HG03135 (cell line): ENCODE results near the gene ANAPC4.

Experiments
- ATAC-seq: cut with Tn5 transposase; IDR thresholded peaks from one replicate; pipeline ENCODE4 v1.9.1; 2021; ENCODE audit warnings: mild to moderate bottlenecking, moderate library complexity; ENCODE audit not compliant: unreplicated experiment

The ANAPC4 gene

GRCh38 chr4:25430630-25431029 is 53.6 kb downstream of the ANAPC4 start:
- no peak for ATAC-seq

- no peak for ATAC-seq
Observed at GRCh38 chr4:25433966-25434827, 57.1 kb downstream of the ANAPC4 start.

- ATAC-seq: no peak
Observed at GRCh38 chr4:25437926-25438325, 60.9 kb downstream of the ANAPC4 start.

- peak; percentile 86 for ATAC-seq
Observed at GRCh38 chr4:25439918-25440477, 62.9 kb downstream of the ANAPC4 start.

GRCh38 chr4:25440478-25441030 is 63.5 kb downstream of the ANAPC4 start:
- no peak for ATAC-seq

- ATAC-seq: no peak
Observed at GRCh38 chr4:25441519-25442117, 64.6 kb downstream of the ANAPC4 start.

GRCh38 chr4:25442863-25443307 is 65.8 kb downstream of the ANAPC4 start:
- ATAC-seq: no peak

- no peak for ATAC-seq
Observed at GRCh38 chr4:25443851-25444250, 66.8 kb downstream of the ANAPC4 start.

GRCh38 chr4:25446611-25447010 is 69.5 kb downstream of the ANAPC4 start:
- ATAC-seq: no peak

GRCh38 chr4:25448379-25449109 is 71.5 kb downstream of the ANAPC4 start:
- ATAC-seq: no peak

- no peak for ATAC-seq
Observed at GRCh38 chr4:25449270-25449669, 72.2 kb downstream of the ANAPC4 start.

- no peak for ATAC-seq
Observed at GRCh38 chr4:25449688-25450087, 72.6 kb downstream of the ANAPC4 start.

GRCh38 chr4:25450491-25450901 is 73.4 kb downstream of the ANAPC4 start:
- no peak for ATAC-seq

- no peak for ATAC-seq
Observed at GRCh38 chr4:25451676-25452075, 74.6 kb downstream of the ANAPC4 start.

- ATAC-seq: no peak
Observed at GRCh38 chr4:25452081-25452480, 75.0 kb downstream of the ANAPC4 start.

- ATAC-seq: no peak
Observed at GRCh38 chr4:25454476-25454875, 77.4 kb downstream of the ANAPC4 start.

GRCh38 chr4:25457053-25457715 is 80.1 kb downstream of the ANAPC4 start:
- no peak for ATAC-seq

- no peak for ATAC-seq
Observed at GRCh38 chr4:25466966-25467697, 90.1 kb downstream of the ANAPC4 start.

GRCh38 chr4:25467843-25468242 is 90.8 kb downstream of the ANAPC4 start:
- no peak for ATAC-seq
